DOHH2 (cell line): ENCODE measurements around the gene KNDC1.

Experiments
- H3F3A ChIP-seq: fragments of 200-600 bp; sonication (generic), shearing (Covaris generic); 2 replicates; pipeline ENCODE4 v1.6.0; 2016; ENCODE audit warnings: antibody characterized with exemption, mild to moderate bottlenecking; ENCODE audit not compliant: control insufficient read depth, insufficient read depth
- H3K27ac ChIP-seq: fragments of 200-600 bp; sonication (generic); 2 replicates; pipeline ENCODE4 v1.5.1; 2014; ENCODE audit warnings: low read depth, mild to moderate bottlenecking, low read length, moderate library complexity
- H3K27me3 ChIP-seq: fragments of 200-600 bp; sonication (generic); 2 replicates; pipeline ENCODE4 v1.6.1; 2014; ENCODE audit warnings: mild to moderate bottlenecking, low read length, mixed read lengths; ENCODE audit not compliant: control insufficient read depth
- H3K36me3 ChIP-seq: fragments of 200-600 bp; sonication (generic); 2 replicates; pipeline ENCODE4 v1.6.1; 2014; ENCODE audit warnings: mild to moderate bottlenecking, low read length, moderate library complexity, mixed read lengths; ENCODE audit not compliant: control insufficient read depth
- H3K4me1 ChIP-seq: fragments of 200-600 bp; sonication (generic); 2 replicates; pipeline ENCODE4 v1.6.1; 2014; ENCODE audit warnings: mild to moderate bottlenecking, low read length, mixed read lengths; ENCODE audit not compliant: control insufficient read depth
- H3K4me2 ChIP-seq: fragments of 200-600 bp; sonication (generic); 2 replicates; pipeline ENCODE4 v1.6.0; 2014; ENCODE audit warnings: mild to moderate bottlenecking, low read length, moderate library complexity
- H3K4me3 ChIP-seq: fragments of 200-600 bp; sonication (generic); 2 replicates; pipeline ENCODE4 v1.5.1; 2014; ENCODE audit warnings: mild to moderate bottlenecking, low read length, mixed read lengths
- H3K79me2 ChIP-seq: fragments of 200-600 bp; sonication (generic); 2 replicates; pipeline ENCODE4 v1.6.1; 2014; ENCODE audit warnings: mild to moderate bottlenecking, low read length, mixed read lengths; ENCODE audit not compliant: control insufficient read depth
- H3K9me2 ChIP-seq: fragments of 200-600 bp; sonication (generic); replicated peaks from 2 replicates; pipeline ENCODE4 v1.6.1; 2014; ENCODE audit warnings: mild to moderate bottlenecking, low read length, mixed read lengths; ENCODE audit not compliant: control insufficient read depth
- H3K9me3 ChIP-seq: fragments of 200-600 bp; sonication (generic); 2 replicates; pipeline ENCODE4 v1.6.1; 2014; ENCODE audit warnings: antibody characterized with exemption, low read length, mixed read lengths; ENCODE audit not compliant: control insufficient read depth, insufficient read depth
- H4K20me1 ChIP-seq: fragments of 200-600 bp; sonication (generic); 2 replicates; pipeline ENCODE4 v1.6.0; 2014; ENCODE audit warnings: low read depth, mild to moderate bottlenecking, antibody characterized with exemption, low read length, moderate library complexity; ENCODE audit not compliant: control insufficient read depth, insufficient read depth
- EZH2phosphoT487 ChIP-seq: fragments of 200-600 bp; sonication (generic); IDR thresholded peaks from 2 replicates; pipeline ENCODE4 v1.6.1; 2017; ENCODE audit warnings: borderline replicate concordance, mild to moderate bottlenecking, antibody characterized with exemption, low read length, moderate library complexity, mixed read lengths
- TF ChIP-seq, protein P1 (sequence below): fragments of 200-600 bp; sonication (generic); IDR thresholded peaks from one replicate; pipeline ENCODE4 v1.5.1; 2014; ENCODE audit warnings: antibody characterized with exemption, mild to moderate bottlenecking, low read depth, low read length; ENCODE audit not compliant: poor library complexity, severe bottlenecking

KNDC1 gene

DNA sequence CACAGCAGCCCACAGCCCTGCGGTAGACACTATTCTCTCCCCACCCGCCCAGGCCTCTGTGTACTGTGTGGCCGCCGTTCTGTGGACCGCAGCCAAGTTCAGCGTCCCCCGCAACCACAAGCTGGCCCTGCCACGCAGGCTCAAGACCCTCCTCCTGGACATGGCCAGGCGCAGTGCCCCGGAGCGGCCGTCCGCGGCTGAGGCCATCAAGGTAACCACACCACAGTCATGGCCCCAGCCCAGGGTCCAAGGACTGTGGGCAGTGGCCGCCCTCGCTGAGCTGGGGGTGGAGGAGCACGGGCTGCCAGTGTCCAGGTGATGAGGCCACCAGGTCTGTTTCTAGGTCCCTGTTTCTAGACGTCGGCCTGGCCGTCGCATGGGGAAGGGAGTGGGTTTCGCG lies 35.6 kb downstream of the KNDC1 start:
- no peaks in the 10 kb centered on the region for H3F3A ChIP-seq
- no peak overlapping the region for H3K4me2 ChIP-seq
- H3K27me3 ChIP-seq = no peaks in the 10 kb centered on the region
- TF ChIP-seq EZH2phosphoT487 = no peak
- TF ChIP-seq, protein P1, sequence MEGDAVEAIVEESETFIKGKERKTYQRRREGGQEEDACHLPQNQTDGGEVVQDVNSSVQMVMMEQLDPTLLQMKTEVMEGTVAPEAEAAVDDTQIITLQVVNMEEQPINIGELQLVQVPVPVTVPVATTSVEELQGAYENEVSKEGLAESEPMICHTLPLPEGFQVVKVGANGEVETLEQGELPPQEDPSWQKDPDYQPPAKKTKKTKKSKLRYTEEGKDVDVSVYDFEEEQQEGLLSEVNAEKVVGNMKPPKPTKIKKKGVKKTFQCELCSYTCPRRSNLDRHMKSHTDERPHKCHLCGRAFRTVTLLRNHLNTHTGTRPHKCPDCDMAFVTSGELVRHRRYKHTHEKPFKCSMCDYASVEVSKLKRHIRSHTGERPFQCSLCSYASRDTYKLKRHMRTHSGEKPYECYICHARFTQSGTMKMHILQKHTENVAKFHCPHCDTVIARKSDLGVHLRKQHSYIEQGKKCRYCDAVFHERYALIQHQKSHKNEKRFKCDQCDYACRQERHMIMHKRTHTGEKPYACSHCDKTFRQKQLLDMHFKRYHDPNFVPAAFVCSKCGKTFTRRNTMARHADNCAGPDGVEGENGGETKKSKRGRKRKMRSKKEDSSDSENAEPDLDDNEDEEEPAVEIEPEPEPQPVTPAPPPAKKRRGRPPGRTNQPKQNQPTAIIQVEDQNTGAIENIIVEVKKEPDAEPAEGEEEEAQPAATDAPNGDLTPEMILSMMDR = no peak
- H3K79me2 ChIP-seq = no peaks in the 10 kb centered on the region
- H3K9me2 ChIP-seq = no peaks in the 10 kb centered on the region
- H3K4me3 ChIP-seq = no peak overlapping the region
- H3K36me3 ChIP-seq = no peaks in the 10 kb centered on the region
- H4K20me1 ChIP-seq = no peaks in the 10 kb centered on the region
- H3K9me3 ChIP-seq = peaks cover 6% of the 10 kb centered on the region; the same call in 1 of the 2 replicates
- H3K27ac ChIP-seq = no peak overlapping the region
- H3K4me1 ChIP-seq = no peaks in the 10 kb centered on the region

DNA sequence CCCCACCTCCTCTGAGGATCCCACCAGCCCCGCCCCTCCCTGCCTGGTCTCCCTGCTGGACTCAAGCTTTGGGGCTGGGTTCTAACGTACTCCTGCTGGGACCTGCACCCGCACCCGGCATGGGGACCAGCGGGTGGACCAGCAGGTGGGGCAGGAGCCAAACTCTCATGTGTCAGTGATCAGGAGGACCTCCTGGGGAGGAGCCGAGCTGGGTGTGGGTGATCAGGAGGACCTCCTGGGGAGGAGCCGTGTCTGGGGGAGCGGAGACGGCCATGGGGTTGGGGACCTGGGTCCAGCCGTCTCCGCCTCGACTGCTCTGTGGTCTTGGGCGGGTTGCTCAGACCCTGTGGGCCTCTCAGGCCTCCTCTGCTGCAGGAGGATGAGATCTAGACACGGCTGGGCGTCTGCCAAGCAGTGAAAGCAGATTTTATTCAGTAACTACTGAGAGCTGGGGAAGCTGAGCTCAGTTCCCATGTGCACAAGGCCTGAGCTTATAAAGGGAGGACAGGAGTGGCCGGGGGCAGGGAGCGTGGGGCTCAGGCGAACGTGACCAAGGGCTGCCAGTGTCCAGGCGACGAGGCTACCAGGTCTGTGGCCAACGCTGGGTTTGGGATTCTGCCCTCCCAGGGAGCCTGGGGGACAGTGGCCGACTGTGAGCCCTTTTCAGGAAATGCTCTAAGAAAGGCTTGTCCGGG lies 36.3 kb downstream of the KNDC1 start:
- Histone ChIP-seq H3K4me2 (no peak overlapping the region), H4K20me1 (no peaks in the 10 kb centered on the region), H3K4me3 (no peak overlapping the region), H3K9me2 (no peaks in the 10 kb centered on the region), H3K27me3 (no peaks in the 10 kb centered on the region), H3K4me1 (no peaks in the 10 kb centered on the region), H3K27ac (no peak overlapping the region), H3K36me3 (no peaks in the 10 kb centered on the region), H3F3A (no peaks in the 10 kb centered on the region), H3K9me3 (peaks cover 6% of the 10 kb centered on the region; the same call in 1 of the 2 replicates), H3K79me2 (no peaks in the 10 kb centered on the region)
- TF ChIP-seq EZH2phosphoT487 = no peak
- TF ChIP-seq, protein P1 = no peak

DNA sequence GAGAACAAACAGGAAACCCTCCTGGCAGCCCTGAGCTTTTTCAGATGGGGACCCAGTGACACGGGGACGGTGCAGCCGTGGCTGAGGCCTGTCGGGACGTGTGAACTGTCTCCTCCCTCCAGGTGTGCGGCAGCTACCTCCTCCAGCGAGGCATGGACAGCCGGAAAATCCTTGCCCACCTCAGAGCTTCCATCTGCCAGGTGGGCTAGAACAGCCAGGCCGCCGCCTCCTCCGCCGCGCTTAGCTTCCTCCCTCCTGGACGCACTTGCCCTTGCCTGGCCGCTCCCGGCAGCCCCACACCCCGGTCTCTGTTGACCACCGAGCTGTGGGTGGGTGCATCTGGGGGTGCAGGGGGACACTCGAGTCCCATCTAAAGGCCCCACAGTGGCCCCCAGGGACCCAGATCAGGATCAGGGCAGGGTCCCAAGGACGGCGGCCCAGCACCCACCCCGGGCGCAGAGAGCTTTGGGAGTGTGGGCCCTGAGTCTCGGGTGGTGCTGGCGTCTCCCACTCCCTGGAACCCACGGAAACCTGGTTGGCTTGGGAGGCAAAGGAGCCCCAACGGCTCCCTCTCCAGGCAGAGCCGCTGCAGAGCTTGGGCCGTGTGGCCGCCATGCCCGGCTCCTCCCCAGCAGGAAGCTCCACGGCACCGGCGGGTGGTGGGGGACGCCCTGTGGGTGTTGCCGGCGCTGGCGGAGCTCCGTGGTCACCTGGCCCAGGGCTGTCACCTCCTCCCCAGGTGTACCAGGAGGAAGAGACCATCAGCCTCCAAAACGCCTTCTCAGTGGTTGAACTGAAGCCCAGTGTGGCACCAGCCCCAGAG lies 37.1 kb downstream of the KNDC1 start:
- no peaks in the 10 kb centered on the region for H4K20me1 ChIP-seq
- no peaks in the 10 kb centered on the region for H3F3A ChIP-seq
- TF ChIP-seq EZH2phosphoT487 = no peak
- TF ChIP-seq, protein P1 = no peak
- H3K27me3 ChIP-seq = no peaks in the 10 kb centered on the region
- H3K4me1 ChIP-seq = no peaks in the 10 kb centered on the region
- H3K9me3 ChIP-seq = peaks cover 6% of the 10 kb centered on the region; the same call in 1 of the 2 replicates
- no peak overlapping the region for H3K27ac ChIP-seq
- H3K9me2 ChIP-seq = no peaks in the 10 kb centered on the region
- H3K79me2 ChIP-seq = no peaks in the 10 kb centered on the region
- H3K36me3 ChIP-seq = no peaks in the 10 kb centered on the region
- H3K4me2 ChIP-seq = no peak overlapping the region
- H3K4me3 ChIP-seq = no peak overlapping the region
